ENCODE measurements around the gene CARD6. TPM values are rescaled to one million over a fixed set of nuclear protein-coding genes. Genes with fewer than 3 reads are reported as not detected.
"Not testable (repeated sequence)": the region's sequence is repeated elsewhere in the genome, so short reads cannot be mapped to it uniquely, and the experiment has no call there.

CARD6 gene
- 0.49 TPM for total RNA-seq (2021; ENCODE audit: unreplicated experiment)
- polyA plus RNA-seq (2012; ENCODE audit: insufficient read length), result 0.05 TPM
- Bru-seq, nascent RNA, result percentile 24 among the genes with signal in this experiment
- percentile 29 among the genes with signal in this experiment for BruChase-seq, experiment 1, labeled RNA remaining after a 2-hour chase
- percentile 30 among the genes with signal in this experiment for BruChase-seq, experiment 2, labeled RNA remaining after a 6-hour chase
- long read RNA-seq, partial matches to known transcripts, result 1 of 1 reads
- long read RNA-seq, other reads (novel, unspliced or antisense), result 0 of 1 reads

- ATAC-seq, result peak; percentile 52; the same call in 1 of the 2 replicates
- 0 out of 2 replicates have a peak, but pooled peaks cover 6% of the 10 kb centered on the region for H3K4me1 ChIP-seq (ENCODE audit: control insufficient read depth, insufficient read depth, low read length)
- no peak for TF ChIP-seq REST (IDR thresholded peaks at IDR 0.05; ENCODE audit: insufficient read depth in 1 of 2, low read depth in 2 of 2, low read length in 1 of 2)
- no peak for TF ChIP-seq SIN3A (IDR thresholded peaks at IDR 0.05; ENCODE audit: borderline replicate concordance, insufficient read depth, low read depth, low read length)
- TF ChIP-seq CTCF (IDR thresholded peaks at IDR 0.05), result no peak
- no peak for TF ChIP-seq POLR2AphosphoS5 (IDR thresholded peaks at IDR 0.05; ENCODE audit: low read depth, low read length)
- no peak for TF ChIP-seq TCF7L2 (IDR thresholded peaks at IDR 0.05; ENCODE audit: low read depth, low read length)
- in situ Hi-C loops (cut with HindIII; ENCODE audit: low pct_unique_long_range_greater_than_20kb, low sequenced_read_pairs), result no loop called here
- POLR2A ChIA-PET, result no interaction called here
- H3K27me3 ChIP-seq (ENCODE audit: control insufficient read depth, insufficient read depth, low read length), result 0 out of 2 replicates have a peak, but pooled peaks cover 6% of the 10 kb centered on the region
- H3K9me3 ChIP-seq (ENCODE audit: control insufficient read depth, insufficient read depth, low read depth, low read length), result no peaks in the 10 kb centered on the region
- H3K4me3 ChIP-seq (ENCODE audit: low read depth in 2 of 2, low read length in 2 of 2), result peak within 1 kb of the TSS; percentile 25 to 56
- DNase-seq (ENCODE audit: low read depth, low spot score), result no peak
- peak within 1 kb of the TSS; percentile 72 for H3K27ac ChIP-seq (ENCODE audit: low read length)
- no peaks in the 10 kb centered on the region for H3K36me3 ChIP-seq (ENCODE audit: control insufficient read depth, insufficient read depth, low read length)
- BruUV-seq (replicated peaks), result no TSS peak
- intact Hi-C loops (cut with micrococcal nuclease; ENCODE audit: unreplicated experiment), result no loop called here
- CTCF ChIA-PET, result no interaction called here
These were observed at the start of gene CARD6 for GRCh38 chr5:40841068-40841805. Gene CARD6, plus strand, starts transcription at chr5:40841367. Its CDS starts 16 bp downstream, at chr5:40841383.

GRCh38 chr5:40791715-40792139 is 49.4 kb upstream of the CARD6 start:
- ChIA-PET POLR2A (interaction anchor here (0.9 kb wide), 1 partner anchor 43 kb away, joined by 3 read pairs; the partner anchor contains the start of gene RPL37), CTCF (no interaction called here)
- H3K27me3 ChIP-seq (ENCODE audit: control insufficient read depth, insufficient read depth, low read length), result no peaks in the 10 kb centered on the region
- no TSS peak for BruUV-seq (replicated peaks)
- no peaks in the 10 kb centered on the region for H3K36me3 ChIP-seq (ENCODE audit: control insufficient read depth, insufficient read depth, low read length)
- peaks cover 16% of the 10 kb centered on the region for H3K4me1 ChIP-seq (ENCODE audit: control insufficient read depth, insufficient read depth, low read length)
- intact Hi-C loops (cut with micrococcal nuclease; ENCODE audit: unreplicated experiment), result no loop called here
- no peak overlapping the region for H3K4me3 ChIP-seq (ENCODE audit: low read depth in 2 of 2, low read length in 2 of 2)
- TF ChIP-seq CTCF (IDR thresholded peaks at IDR 0.05) (no peak), SIN3A (IDR thresholded peaks at IDR 0.05; ENCODE audit: borderline replicate concordance, insufficient read depth, low read depth, low read length) (no peak), POLR2AphosphoS5 (IDR thresholded peaks at IDR 0.05; ENCODE audit: low read depth, low read length) (no peak), REST (IDR thresholded peaks at IDR 0.05; ENCODE audit: insufficient read depth in 1 of 2, low read depth in 2 of 2, low read length in 1 of 2) (no peak)
- H3K27ac ChIP-seq (ENCODE audit: low read length), result no peak overlapping the region
- in situ Hi-C loops (cut with HindIII; ENCODE audit: low pct_unique_long_range_greater_than_20kb, low sequenced_read_pairs), result no loop called here
- no peak for DNase-seq (ENCODE audit: low read depth, low spot score)
- ATAC-seq, result 0 out of 2 replicates have a peak, but pooled peaks have one; percentile 68
- peaks cover 3% of the 10 kb centered on the region; the same call in 1 of the 2 replicates for H3K9me3 ChIP-seq (ENCODE audit: control insufficient read depth, insufficient read depth, low read depth, low read length)

- POLR2A ChIA-PET; H3K27me3 ChIP-seq (ENCODE audit: control insufficient read depth, insufficient read depth, low read length); H3K27ac ChIP-seq (ENCODE audit: low read length); ATAC-seq; intact Hi-C loops (cut with micrococcal nuclease; ENCODE audit: unreplicated experiment); CTCF ChIA-PET; in situ Hi-C loops (cut with HindIII; ENCODE audit: low pct_unique_long_range_greater_than_20kb, low sequenced_read_pairs); H3K9me3 ChIP-seq (ENCODE audit: control insufficient read depth, insufficient read depth, low read depth, low read length); DNase-seq (ENCODE audit: low read depth, low spot score); BruUV-seq (replicated peaks); H3K4me3 ChIP-seq (ENCODE audit: low read depth in 2 of 2, low read length in 2 of 2); H3K36me3 ChIP-seq (ENCODE audit: control insufficient read depth, insufficient read depth, low read length): not testable (repeated sequence)
- H3K4me1 ChIP-seq (ENCODE audit: control insufficient read depth, insufficient read depth, low read length), result peaks cover 18% of the 10 kb centered on the region
These were observed 48.5 kb upstream of the CARD6 start for GRCh38 chr5:40792691-40793090.

All from Panc1 (cell line).